ENCODE results near the gene LRRC74A. TPM values are rescaled to one million over a fixed set of nuclear protein-coding genes. Genes with fewer than 3 reads are reported as not detected.

LRRC74A gene
- total and polyA plus RNA-seq, 10 of the 15 experiments (the other 5 are each of a cell fraction or from before 2014, with no cell fraction given): not detected

DNA sequence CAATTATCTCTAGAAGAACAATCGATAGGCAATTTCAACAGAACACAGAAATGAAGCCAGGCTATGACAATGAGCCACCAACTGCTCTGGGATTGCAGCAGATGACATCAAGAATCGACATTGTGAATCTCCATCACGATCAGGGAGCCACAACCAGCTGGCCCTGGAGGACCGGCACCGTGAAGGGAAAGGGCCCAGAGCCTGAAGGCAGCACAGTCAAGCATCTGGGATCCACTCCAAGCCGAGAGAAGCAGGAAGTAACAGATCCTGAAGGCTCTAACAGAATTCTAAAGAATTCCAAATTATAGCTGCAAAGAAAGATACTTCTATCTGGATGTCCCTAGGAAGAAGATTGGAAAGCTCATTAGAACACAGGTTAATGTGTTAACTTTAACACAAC is 61.0 kb downstream of the LRRC74A start (continued):
- TF ChIP-seq ZNF687 (IDR thresholded peaks at IDR 0.05): no peak
- no peak for TF ChIP-seq EED (IDR thresholded peaks at IDR 0.05; ENCODE audit: low read depth)
- no peak for TF ChIP-seq MYB (IDR thresholded peaks at IDR 0.05; ENCODE audit: borderline replicate concordance, low read depth, low read length)
- TF ChIP-seq BHLHE40 (IDR thresholded peaks at IDR 0.05; ENCODE audit: borderline replicate concordance in 1 of 2, low read depth in 2 of 2, low read length in 1 of 2): no peak

DNA sequence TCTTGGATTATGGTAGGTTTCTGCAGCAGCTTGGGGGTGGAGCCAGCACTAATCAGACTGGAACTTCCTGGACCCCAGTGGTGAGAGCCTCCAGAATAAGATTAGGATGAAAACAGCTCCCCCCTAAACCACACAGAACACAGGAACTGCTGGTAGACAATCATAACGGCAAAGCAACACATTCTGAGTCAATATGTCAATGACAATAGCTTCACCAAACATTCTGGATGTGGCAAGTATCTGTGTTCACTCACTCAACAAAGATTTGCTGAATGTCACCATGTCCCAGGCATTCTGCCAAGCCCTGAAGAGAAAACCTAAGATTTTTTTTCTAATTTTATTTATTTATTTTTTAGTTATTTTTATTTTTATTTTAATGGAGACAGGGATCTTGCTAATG is 65.2 kb downstream of the LRRC74A start:
- in situ Hi-C loops (cut with MboI): no loop called here
- Histone ChIP-seq H3K4me2 (ENCODE audit: control insufficient read depth, insufficient read depth) (no peak overlapping the region), H3K27ac (ENCODE audit: control insufficient read depth, insufficient read depth) (no peak overlapping the region), H3K4me3 (no peak overlapping the region), H4K20me1 (ENCODE audit: control insufficient read depth, insufficient read depth) (no peaks in the 10 kb centered on the region), H3K4me1 (ENCODE audit: control insufficient read depth, insufficient read depth, low read length) (no peaks in the 10 kb centered on the region), H3K9ac (ENCODE audit: control insufficient read depth, insufficient read depth, low read length) (no peak overlapping the region), H3K36me3 (ENCODE audit: control insufficient read depth in 2 of 2, insufficient read depth in 2 of 2, low read length in 1 of 2) (no peaks in the 10 kb centered on the region), H3K79me2 (ENCODE audit: control insufficient read depth, insufficient read depth, low read length) (no peaks in the 10 kb centered on the region), H2AFZ (ENCODE audit: control insufficient read depth, low read depth, low read length) (no peak overlapping the region), H3K9me3 (replicated peaks; ENCODE audit: control insufficient read depth, insufficient read depth, low read length) (peaks cover 1% of the 10 kb centered on the region; the same call in 1 of the 3 replicates), H3K27me3 (replicated peaks in 1 of 2; ENCODE audit: control insufficient read depth in 2 of 2, insufficient read depth in 2 of 2, low read length in 1 of 2) (no peaks in the 10 kb centered on the region; a peak in 1 of 4 replicates)
- ATAC-seq: no peak
- WGBS (ENCODE audit: insufficient coverage, insufficient replicate concordance, low lambda C conversion rate, missing lambda C conversion rate): 25% methylated on average over 1 of the region's 1 CpG
- no peak for FAIRE-seq
- SMC1A ChIA-PET (ENCODE audit: uncharacterized antibody, unreplicated experiment): interaction anchor here (1.2 kb wide), 2 partner anchors 15 to 16 kb away, joined by 3 read pairs; no protein-coding TSS in a partner anchor
- POLR2A ChIA-PET: no interaction called here
- intact Hi-C loops (cut with micrococcal nuclease; ENCODE audit: unreplicated experiment): no loop called here
- CTCF ChIA-PET: interaction anchor here (1.5 to 1.7 kb wide), 2 partner anchors 15 to 180 kb away, joined by 7 to 13 read pairs; no protein-coding TSS in a partner anchor
- no TSS peak for BruUV-seq (replicated peaks)
- RAD21 ChIA-PET (ENCODE audit: unreplicated experiment): no interaction called here
- no peak for DNase-seq (ENCODE audit: low read depth, low spot score)
- TF ChIP-seq ZBED1 (IDR thresholded peaks at IDR 0.05; ENCODE audit: borderline replicate concordance) (no peak), SP1 (IDR thresholded peaks at IDR 0.05; ENCODE audit: low read depth, low read length) (no peak), NR2C2 (IDR thresholded peaks at IDR 0.05; ENCODE audit: borderline replicate concordance, control insufficient read depth, insufficient read length, low read depth) (no peak), CUX1 (IDR thresholded peaks at IDR 0.05; ENCODE audit: insufficient replicate concordance, low read depth, low read length) (no peak), ATF7 (IDR thresholded peaks at IDR 0.05; ENCODE audit: low read depth) (no peak), FOXK2 (IDR thresholded peaks at IDR 0.05) (no peak), RFX5 (IDR thresholded peaks at IDR 0.05; ENCODE audit: low read depth, low read length) (no peak), SMARCA5 (IDR thresholded peaks at IDR 0.05) (no peak), ZNF207 (IDR thresholded peaks at IDR 0.05; ENCODE audit: borderline replicate concordance) (no peak), IRF3 (IDR thresholded peaks at IDR 0.05) (no peak)
